Measurements from ENCODE around the gene SHCBP1L.

The SHCBP1L gene

GRCh38 chr1:182993746-182994145 is 40.8 kb upstream of the SHCBP1L start:
- DNase-seq (ENCODE audit: insufficient read length, low spot score) (no peak), FAIRE-seq (no peak)
- TF ChIP-seq CTCF (IDR thresholded peaks at IDR 0.05; ENCODE audit: insufficient read depth, missing control alignments), result no peak

GRCh38 chr1:182990413-182991144 is 37.6 kb upstream of the SHCBP1L start:
- TF ChIP-seq CTCF (IDR thresholded peaks at IDR 0.05; ENCODE audit: insufficient read depth, missing control alignments), result no peak
- no peak for FAIRE-seq
- no peak for DNase-seq (ENCODE audit: insufficient read length, low spot score)

GRCh38 chr1:182985876-182986275 is 32.9 kb upstream of the SHCBP1L start:
- TF ChIP-seq CTCF (IDR thresholded peaks at IDR 0.05; ENCODE audit: insufficient read depth, missing control alignments), result no peak
- FAIRE-seq (peak; percentile 35), DNase-seq (ENCODE audit: insufficient read length, low spot score) (no peak)

GRCh38 chr1:182984621-182985020 is 31.7 kb upstream of the SHCBP1L start:
- no peak for TF ChIP-seq CTCF (IDR thresholded peaks at IDR 0.05; ENCODE audit: insufficient read depth, missing control alignments)
- FAIRE-seq, result no peak
- no peak for DNase-seq (ENCODE audit: insufficient read length, low spot score)

- FAIRE-seq, result no peak
- DNase-seq (ENCODE audit: insufficient read length, low spot score), result no peak
- TF ChIP-seq CTCF (IDR thresholded peaks at IDR 0.05; ENCODE audit: insufficient read depth, missing control alignments), result no peak
Measured at GRCh38 chr1:182984138-182984537, 31.2 kb upstream of the SHCBP1L start.

- no peak for TF ChIP-seq CTCF (IDR thresholded peaks at IDR 0.05; ENCODE audit: insufficient read depth, missing control alignments)
- FAIRE-seq (no peak), DNase-seq (ENCODE audit: insufficient read length, low spot score) (no peak)
Measured at GRCh38 chr1:182978151-182978853, 25.3 kb upstream of the SHCBP1L start.

- FAIRE-seq, result no peak
- TF ChIP-seq CTCF (IDR thresholded peaks at IDR 0.05; ENCODE audit: insufficient read depth, missing control alignments), result no peak
- DNase-seq (ENCODE audit: insufficient read length, low spot score), result no peak
Measured at GRCh38 chr1:182977480-182977879, 24.5 kb upstream of the SHCBP1L start.
